CD4-positive, alpha-beta T cell treated with Interleukin-2 at 100 ng/mL for 4 hours (primary cell): ENCODE results near the gene MTHFD1L.

Experiments
- DNase-seq: peaks from one replicate; pipeline ENCODE4 v3.0.0-alpha.2; 2020; ENCODE audit warnings: low spot score

Gene MTHFD1L

GRCh38 chr6:150866147-150866990 is 867 bp downstream of the MTHFD1L start:
- peak; percentile 75 for DNase-seq

GRCh38 chr6:150866991-150867501 is 1.5 kb downstream of the MTHFD1L start:
- no peak for DNase-seq

GRCh38 chr6:150868759-150869158 is 3.3 kb downstream of the MTHFD1L start:
- DNase-seq = no peak

GRCh38 chr6:150874179-150874578 is 8.7 kb downstream of the MTHFD1L start:
- DNase-seq = no peak

GRCh38 chr6:150875841-150876240 is 10.3 kb downstream of the MTHFD1L start:
- DNase-seq = no peak

GRCh38 chr6:150876598-150876997 is 11.1 kb downstream of the MTHFD1L start:
- no peak for DNase-seq

GRCh38 chr6:150877928-150878327 is 12.4 kb downstream of the MTHFD1L start:
- DNase-seq = no peak

GRCh38 chr6:150878347-150879213 is 13.1 kb downstream of the MTHFD1L start:
- no peak for DNase-seq

- DNase-seq = no peak
Measured at GRCh38 chr6:150880336-150880735, 14.8 kb downstream of the MTHFD1L start.

- no peak for DNase-seq
Measured at GRCh38 chr6:150881911-150882481, 16.5 kb downstream of the MTHFD1L start.

- no peak for DNase-seq
Measured at GRCh38 chr6:150883521-150883920, 18.0 kb downstream of the MTHFD1L start.

- DNase-seq = no peak
Measured at GRCh38 chr6:150886155-150886554, 20.7 kb downstream of the MTHFD1L start.

GRCh38 chr6:150887978-150888563 is 22.6 kb downstream of the MTHFD1L start:
- DNase-seq = no peak

- DNase-seq = no peak
Measured at GRCh38 chr6:150890346-150890745, 24.8 kb downstream of the MTHFD1L start.

- peak; percentile 61 for DNase-seq
Measured at GRCh38 chr6:150891888-150892485, 26.5 kb downstream of the MTHFD1L start.

- DNase-seq = no peak
Measured at GRCh38 chr6:150894191-150894744, 28.8 kb downstream of the MTHFD1L start.

- no peak for DNase-seq
Measured at GRCh38 chr6:150894935-150895552, 29.5 kb downstream of the MTHFD1L start.

- no peak for DNase-seq
Measured at GRCh38 chr6:150895928-150896632, 30.6 kb downstream of the MTHFD1L start.

GRCh38 chr6:150897400-150897943 is 32.0 kb downstream of the MTHFD1L start:
- DNase-seq = no peak
